ENCODE data around the gene GAPVD1. TPM values are rescaled to one million over a fixed set of nuclear protein-coding genes. Genes with fewer than 3 reads are reported as not detected.
"Not testable (repeated sequence)": the region's sequence is repeated elsewhere in the genome, so short reads cannot be mapped to it uniquely, and the experiment has no call there.

GAPVD1 gene
- total RNA-seq, 1 donor from 2014 or later: 49.5 TPM

DNA sequence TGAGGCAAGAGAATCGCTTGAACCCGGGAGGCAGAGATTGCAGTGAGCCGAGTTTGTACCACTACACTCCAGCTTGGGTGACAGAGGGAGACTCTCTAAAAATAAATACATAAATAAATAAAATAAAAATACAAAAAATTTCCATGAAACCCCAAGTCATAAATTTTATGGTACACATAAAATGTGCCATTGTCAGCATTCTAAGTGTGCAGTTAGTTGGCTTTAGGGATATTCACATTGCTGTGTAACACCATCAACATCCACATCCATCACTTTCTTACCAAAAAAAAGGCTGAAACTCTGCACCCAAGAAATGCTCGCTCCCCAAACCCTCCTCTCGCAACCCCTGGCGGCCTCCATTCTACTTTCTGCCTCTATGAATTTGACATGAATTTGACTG is 135.2 kb downstream of the GAPVD1 start:
- no peak overlapping the region for H3K27ac Mint-ChIP-seq
- DNase-seq (ENCODE audit: low spot score, unreplicated experiment): no peak
- H3K4me1 Mint-ChIP-seq (ENCODE audit: low read depth): no peaks in the 10 kb centered on the region
- H3K36me3 Mint-ChIP-seq (ENCODE audit: insufficient read depth): no peaks in the 10 kb centered on the region
- H3K27me3 Mint-ChIP-seq: no peaks in the 10 kb centered on the region
- TF ChIP-seq, protein P1, sequence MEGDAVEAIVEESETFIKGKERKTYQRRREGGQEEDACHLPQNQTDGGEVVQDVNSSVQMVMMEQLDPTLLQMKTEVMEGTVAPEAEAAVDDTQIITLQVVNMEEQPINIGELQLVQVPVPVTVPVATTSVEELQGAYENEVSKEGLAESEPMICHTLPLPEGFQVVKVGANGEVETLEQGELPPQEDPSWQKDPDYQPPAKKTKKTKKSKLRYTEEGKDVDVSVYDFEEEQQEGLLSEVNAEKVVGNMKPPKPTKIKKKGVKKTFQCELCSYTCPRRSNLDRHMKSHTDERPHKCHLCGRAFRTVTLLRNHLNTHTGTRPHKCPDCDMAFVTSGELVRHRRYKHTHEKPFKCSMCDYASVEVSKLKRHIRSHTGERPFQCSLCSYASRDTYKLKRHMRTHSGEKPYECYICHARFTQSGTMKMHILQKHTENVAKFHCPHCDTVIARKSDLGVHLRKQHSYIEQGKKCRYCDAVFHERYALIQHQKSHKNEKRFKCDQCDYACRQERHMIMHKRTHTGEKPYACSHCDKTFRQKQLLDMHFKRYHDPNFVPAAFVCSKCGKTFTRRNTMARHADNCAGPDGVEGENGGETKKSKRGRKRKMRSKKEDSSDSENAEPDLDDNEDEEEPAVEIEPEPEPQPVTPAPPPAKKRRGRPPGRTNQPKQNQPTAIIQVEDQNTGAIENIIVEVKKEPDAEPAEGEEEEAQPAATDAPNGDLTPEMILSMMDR (IDR thresholded peaks at IDR 0.05; ENCODE audit: unreplicated experiment): no peak
- H3K9me3 Mint-ChIP-seq (ENCODE audit: low read depth): no peaks in the 10 kb centered on the region
- H3K4me3 Mint-ChIP-seq (ENCODE audit: low read depth): no peak overlapping the region

DNA sequence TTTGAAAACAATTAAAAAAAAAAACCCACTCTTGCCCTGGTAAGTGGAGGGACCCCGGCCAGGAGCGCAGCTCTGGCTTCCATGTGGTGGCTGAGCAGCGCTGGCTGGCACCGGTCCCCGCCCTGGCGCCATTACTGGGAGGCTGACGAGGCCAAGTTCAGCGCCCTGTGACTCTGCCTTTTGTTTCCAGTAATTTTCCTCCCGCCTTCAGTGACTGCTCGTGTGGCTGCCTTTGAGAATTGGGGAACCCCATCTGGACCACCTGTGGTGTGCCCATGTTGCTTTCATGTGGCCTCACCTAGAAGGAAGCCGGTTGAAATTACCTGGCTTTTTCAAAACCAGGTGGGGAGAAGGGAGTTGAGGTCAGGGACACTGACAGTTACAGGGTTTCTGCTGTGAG is 136.1 kb downstream of the GAPVD1 start:
- DNase-seq (ENCODE audit: low spot score, unreplicated experiment): no peak
- Mint-ChIP-seq H3K9me3 (ENCODE audit: low read depth) (no peaks in the 10 kb centered on the region), H3K4me3 (ENCODE audit: low read depth) (no peak overlapping the region), H3K36me3 (ENCODE audit: insufficient read depth) (no peaks in the 10 kb centered on the region), H3K27ac (no peak overlapping the region), H3K27me3 (no peaks in the 10 kb centered on the region), H3K4me1 (ENCODE audit: low read depth) (no peaks in the 10 kb centered on the region)
- TF ChIP-seq, protein P1 (IDR thresholded peaks at IDR 0.05; ENCODE audit: unreplicated experiment): no peak

DNA sequence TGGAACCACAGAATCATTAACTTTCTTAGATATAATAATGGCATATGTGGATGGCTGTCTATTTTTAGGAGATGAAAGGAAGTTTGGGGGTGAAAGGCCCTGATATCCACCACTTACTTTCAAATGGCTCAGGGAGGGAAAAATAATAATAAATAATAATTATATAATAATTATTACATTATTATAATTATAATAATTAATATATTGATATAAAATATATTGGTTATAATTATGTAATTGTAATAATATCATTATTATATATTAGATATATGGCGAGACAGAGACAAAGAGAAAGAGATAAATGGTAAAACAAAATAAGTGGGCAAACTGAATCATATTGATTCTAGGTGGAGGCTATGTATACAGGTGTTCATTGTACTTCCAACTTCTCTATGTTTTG is 136.6 kb downstream of the GAPVD1 start:
- H3K27ac Mint-ChIP-seq: no peak overlapping the region
- H3K4me1 Mint-ChIP-seq (ENCODE audit: low read depth): no peaks in the 10 kb centered on the region
- TF ChIP-seq, protein P1 (IDR thresholded peaks at IDR 0.05; ENCODE audit: unreplicated experiment): no peak
- H3K36me3 Mint-ChIP-seq (ENCODE audit: insufficient read depth): no peaks in the 10 kb centered on the region
- no peaks in the 10 kb centered on the region for H3K27me3 Mint-ChIP-seq
- no peak for DNase-seq (ENCODE audit: low spot score, unreplicated experiment)
- no peak overlapping the region for H3K4me3 Mint-ChIP-seq (ENCODE audit: low read depth)
- H3K9me3 Mint-ChIP-seq (ENCODE audit: low read depth): no peaks in the 10 kb centered on the region

DNA sequence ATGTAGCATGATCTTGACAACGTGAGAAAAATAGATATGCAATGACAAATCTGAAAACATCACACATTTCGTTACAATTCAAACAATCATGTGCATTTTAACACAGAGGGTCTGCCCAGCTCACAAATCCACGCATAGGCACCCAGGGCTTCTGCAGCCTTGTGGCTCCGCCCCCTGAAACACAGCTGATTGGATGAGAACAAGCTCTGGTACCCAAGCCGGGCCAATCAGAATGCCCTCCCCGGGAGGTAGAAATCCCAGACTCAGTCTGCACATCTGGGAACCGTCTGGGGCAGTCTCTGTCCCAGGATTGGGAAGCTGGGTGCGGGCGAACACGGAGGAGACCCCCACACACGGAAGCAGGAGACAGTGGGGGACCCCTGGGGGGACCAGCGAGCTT is 137.5 kb downstream of the GAPVD1 start:
- TF ChIP-seq, protein P1 (IDR thresholded peaks at IDR 0.05; ENCODE audit: unreplicated experiment): no peak
- Mint-ChIP-seq H3K27ac (no peak overlapping the region), H3K4me3 (ENCODE audit: low read depth) (no peak overlapping the region), H3K4me1 (ENCODE audit: low read depth) (no peaks in the 10 kb centered on the region), H3K36me3 (ENCODE audit: insufficient read depth) (no peaks in the 10 kb centered on the region), H3K27me3 (no peaks in the 10 kb centered on the region), H3K9me3 (ENCODE audit: low read depth) (no peaks in the 10 kb centered on the region)
- DNase-seq (ENCODE audit: low spot score, unreplicated experiment): no peak

DNA sequence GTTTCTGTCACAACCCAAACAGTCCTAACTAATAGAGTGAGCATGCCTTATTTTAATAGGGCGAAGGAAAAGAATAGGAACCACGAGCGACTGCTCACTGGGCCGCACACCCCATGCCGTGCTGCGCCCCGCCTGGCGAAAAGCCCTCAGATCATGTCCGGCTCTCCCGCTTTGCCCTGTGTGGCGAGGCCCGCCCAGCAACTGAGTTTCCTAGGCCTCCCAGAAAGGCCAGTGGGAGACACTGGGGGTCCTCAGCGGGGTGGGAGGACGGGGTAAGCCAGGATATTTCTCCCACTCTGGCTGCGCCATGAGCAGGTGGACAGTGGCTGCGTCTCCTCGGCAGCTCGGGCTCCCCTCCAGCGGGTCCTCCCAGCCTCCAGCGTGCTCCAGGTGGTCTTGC is 138.0 kb downstream of the GAPVD1 start:
- Mint-ChIP-seq H3K4me1 (ENCODE audit: low read depth) (no peaks in the 10 kb centered on the region), H3K36me3 (ENCODE audit: insufficient read depth) (no peaks in the 10 kb centered on the region), H3K9me3 (ENCODE audit: low read depth) (no peaks in the 10 kb centered on the region), H3K27me3 (no peaks in the 10 kb centered on the region), H3K4me3 (ENCODE audit: low read depth) (no peak overlapping the region), H3K27ac (no peak overlapping the region)
- TF ChIP-seq, protein P1 (IDR thresholded peaks at IDR 0.05; ENCODE audit: unreplicated experiment): no peak
- DNase-seq (ENCODE audit: low spot score, unreplicated experiment): no peak

DNA sequence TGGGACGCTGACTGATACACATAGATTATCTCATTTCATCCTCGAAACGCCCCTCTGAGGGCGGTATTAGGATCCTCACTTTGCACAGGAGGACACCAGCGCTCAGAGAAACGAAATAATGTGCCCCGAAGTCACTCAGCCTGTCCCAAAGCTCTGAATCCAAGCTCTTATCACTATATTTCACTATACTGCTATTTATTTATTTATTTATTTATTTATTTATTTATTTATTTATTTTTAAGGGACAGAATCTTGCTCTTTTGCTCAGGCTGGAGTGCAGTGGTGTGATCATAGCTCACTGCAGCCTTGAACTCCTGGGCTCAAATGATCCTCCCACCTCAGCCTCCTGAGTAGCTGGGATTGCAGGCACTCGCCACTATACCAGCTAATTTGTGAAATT is 138.6 kb downstream of the GAPVD1 start:
- not testable (repeated sequence) for H3K27ac Mint-ChIP-seq; H3K4me3 Mint-ChIP-seq (ENCODE audit: low read depth); H3K27me3 Mint-ChIP-seq; H3K36me3 Mint-ChIP-seq (ENCODE audit: insufficient read depth); DNase-seq (ENCODE audit: low spot score, unreplicated experiment); H3K9me3 Mint-ChIP-seq (ENCODE audit: low read depth); H3K4me1 Mint-ChIP-seq (ENCODE audit: low read depth)
